ENCODE data around the gene TGFBR3L. TPM values are rescaled to one million over a fixed set of nuclear protein-coding genes. Genes with fewer than 3 reads are reported as not detected.
"Not testable (repeated sequence)": the region's sequence is repeated elsewhere in the genome, so short reads cannot be mapped to it uniquely, and the experiment has no call there.

TGFBR3L gene
- total RNA-seq, 1 donor from 2014 or later: 2.1 TPM

- no peaks in the 10 kb centered on the region for H3K27me3 ChIP-seq (ENCODE audit: low read depth)
- no peak for ATAC-seq
- intact Hi-C loops (cut with DNase I): no loop called here
- TF ChIP-seq CTCF (IDR thresholded peaks at IDR 0.05): no peak
- peaks cover 25% of the 10 kb centered on the region for H3K4me1 ChIP-seq
- H3K4me3 ChIP-seq: no peak overlapping the region
- peaks cover 31% of the 10 kb centered on the region for H3K36me3 ChIP-seq
- no peak for DNase-seq
- H3K9me3 ChIP-seq: no peaks in the 10 kb centered on the region
- H3K27ac ChIP-seq: peak overlapping the region; percentile 49
These were observed 13.7 kb downstream of the TGFBR3L start for GRCh38 chr19:7928334-7928706.

- H3K9me3 ChIP-seq: no peaks in the 10 kb centered on the region
- ATAC-seq: no peak
- peaks cover 25% of the 10 kb centered on the region for H3K4me1 ChIP-seq
- intact Hi-C loops (cut with DNase I): no loop called here
- peaks cover 38% of the 10 kb centered on the region for H3K36me3 ChIP-seq
- peak overlapping the region; percentile 1 for H3K4me3 ChIP-seq
- DNase-seq: peak; percentile 61
- no peaks in the 10 kb centered on the region for H3K27me3 ChIP-seq (ENCODE audit: low read depth)
- TF ChIP-seq CTCF (IDR thresholded peaks at IDR 0.05): peak; percentile 21
- peak overlapping the region; percentile 62 for H3K27ac ChIP-seq
These were observed 14.4 kb downstream of the TGFBR3L start for GRCh38 chr19:7928741-7929701.

- H3K9me3 ChIP-seq; DNase-seq; H3K4me3 ChIP-seq; H3K27ac ChIP-seq; ATAC-seq; H3K27me3 ChIP-seq (ENCODE audit: low read depth); intact Hi-C loops (cut with DNase I): not testable (repeated sequence)
- Histone ChIP-seq H3K36me3 (peaks cover 48% of the 10 kb centered on the region), H3K4me1 (peaks cover 21% of the 10 kb centered on the region)
These were observed 15.4 kb downstream of the TGFBR3L start for GRCh38 chr19:7930030-7930429.

DNA sequence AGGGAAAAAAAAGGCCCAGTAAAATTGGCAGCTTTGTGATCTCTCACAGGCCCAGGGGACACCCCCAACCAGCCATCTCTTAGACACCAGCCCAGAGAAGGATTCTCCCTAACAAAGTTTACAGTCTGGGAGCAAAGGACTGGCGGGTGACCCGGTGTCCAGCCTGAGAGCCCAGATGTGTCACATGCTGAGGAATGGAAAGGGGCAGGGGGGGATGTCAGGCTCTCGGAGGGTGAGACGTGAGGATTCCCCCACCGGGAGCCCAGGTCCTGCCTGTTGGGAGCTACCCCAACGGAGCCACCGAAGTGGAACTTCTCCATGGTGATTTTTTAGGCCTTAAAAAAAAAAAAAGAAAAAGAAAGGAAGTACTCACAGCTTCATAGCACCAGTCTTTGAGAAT lies 16.1 kb downstream of the TGFBR3L start:
- ATAC-seq: no peak
- no peak overlapping the region for H3K4me3 ChIP-seq
- DNase-seq: no peak
- peaks cover 56% of the 10 kb centered on the region for H3K36me3 ChIP-seq
- H3K9me3 ChIP-seq: no peaks in the 10 kb centered on the region
- H3K4me1 ChIP-seq: peaks cover 17% of the 10 kb centered on the region
- intact Hi-C loops (cut with DNase I): no loop called here
- TF ChIP-seq CTCF (IDR thresholded peaks at IDR 0.05): no peak
- no peaks in the 10 kb centered on the region for H3K27me3 ChIP-seq (ENCODE audit: low read depth)
- H3K27ac ChIP-seq: no peak overlapping the region

DNA sequence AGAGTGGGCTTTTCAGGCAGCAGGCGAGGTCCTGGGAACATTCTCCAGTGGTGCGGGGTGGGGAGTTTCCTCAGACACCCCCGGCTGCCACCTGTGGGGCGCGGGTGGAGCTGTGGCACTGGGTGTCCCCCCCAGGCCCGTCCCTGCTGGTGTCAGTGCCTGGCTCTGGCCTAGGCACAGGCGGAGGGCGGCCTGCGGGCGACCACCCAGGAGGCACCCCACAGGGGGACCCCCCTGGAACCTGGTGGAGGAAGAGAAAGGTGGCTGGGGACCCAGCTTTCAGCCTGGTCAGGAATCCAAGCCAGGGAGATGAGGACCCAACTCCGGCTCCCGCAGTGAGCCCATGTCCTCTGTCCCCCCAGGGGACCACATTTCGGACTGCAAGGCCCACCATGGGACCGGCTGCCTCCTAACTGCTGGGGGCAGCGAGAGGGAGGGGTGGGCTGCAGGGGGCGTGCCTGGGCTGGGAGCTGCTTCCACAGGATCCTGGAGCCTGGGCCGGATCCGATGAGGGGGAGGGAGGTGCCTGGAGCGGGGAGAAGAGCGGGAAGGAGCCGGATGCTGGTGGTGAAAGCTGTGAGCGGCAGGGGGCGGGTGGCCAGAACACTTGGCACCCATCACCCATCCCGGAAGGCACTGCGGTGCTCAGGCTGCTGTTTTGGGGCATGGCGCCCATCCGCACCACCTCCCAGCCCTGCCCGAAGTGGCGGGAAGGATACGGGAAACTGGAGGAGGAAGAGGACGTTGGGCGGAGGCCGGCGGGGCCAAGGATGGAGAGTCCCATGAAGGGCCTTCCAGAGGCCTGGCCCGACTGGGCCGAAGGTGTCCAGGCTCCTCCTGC lies 16.8 kb downstream of the TGFBR3L start:
- no peak overlapping the region for H3K4me3 ChIP-seq
- H3K36me3 ChIP-seq: peaks cover 62% of the 10 kb centered on the region
- H3K9me3 ChIP-seq: no peaks in the 10 kb centered on the region
- intact Hi-C loops (cut with DNase I): no loop called here
- TF ChIP-seq CTCF (IDR thresholded peaks at IDR 0.05): no peak
- no peaks in the 10 kb centered on the region for H3K27me3 ChIP-seq (ENCODE audit: low read depth)
- ATAC-seq (no peak), DNase-seq (peak; percentile 43)
- H3K27ac ChIP-seq: peak overlapping the region; percentile 36
- peaks cover 13% of the 10 kb centered on the region for H3K4me1 ChIP-seq

All from lower lobe of right lung (tissue), 2 donors.